Neural cell (in vitro differentiated cells): ENCODE measurements around the gene FGGY. TPM values are rescaled to one million over a fixed set of nuclear protein-coding genes. Genes with fewer than 3 reads are reported as not detected.

Experiments used
- H2AFZ ChIP-seq: fragments of 200-600, 300-800 bp; sonication (generic), shearing (Covaris generic); 2 replicates; pipeline ENCODE4 v1.6.0; 2014; ENCODE audit warnings: low read depth, mild to moderate bottlenecking, antibody characterized with exemption, low read length, moderate library complexity
- H3F3A ChIP-seq: fragments of 200-600 bp; shearing (Covaris generic); 2 replicates; pipeline ENCODE4 v1.6.1; 2016; ENCODE audit warnings: mild to moderate bottlenecking, moderate library complexity, mixed read lengths, antibody characterized with exemption, low read length; ENCODE audit not compliant: insufficient read depth, poor library complexity, severe bottlenecking
- H3K27ac ChIP-seq: fragments of 200-600, 300-800 bp; sonication (generic), shearing (Covaris generic); 2 replicates; pipeline ENCODE4 v1.5.1; 2014; ENCODE audit warnings: mild to moderate bottlenecking, low read length, moderate library complexity
- H3K27me3 ChIP-seq: fragments of 300-800, 200-600 bp; sonication (generic), shearing (Covaris generic); 2 replicates; pipeline ENCODE4 v1.6.0; 2014; ENCODE audit warnings: mild to moderate bottlenecking, low read depth, low read length, moderate library complexity; ENCODE audit not compliant: insufficient read depth
- H3K36me3 ChIP-seq: fragments of 300-800, 200-600 bp; sonication (generic), shearing (Covaris generic); 2 replicates; pipeline ENCODE4 v1.5.1; 2014; ENCODE audit warnings: mild to moderate bottlenecking, antibody characterized with exemption, low read length, moderate library complexity; ENCODE audit not compliant: insufficient read depth
- H3K4me2 ChIP-seq: fragments of 300-800, 200-600 bp; sonication (generic), shearing (Covaris generic); 2 replicates; pipeline ENCODE4 v1.6.0; 2014; ENCODE audit warnings: mild to moderate bottlenecking, low read length
- H3K4me3 ChIP-seq: fragments of 300-800, 200-600 bp; sonication (generic), shearing (Covaris generic); 2 replicates; pipeline ENCODE4 v1.5.1; 2014; ENCODE audit warnings: mild to moderate bottlenecking, low read length, moderate library complexity
- H3K79me2 ChIP-seq: fragments of 200-600 bp; shearing (Covaris generic); replicated peaks from 2 replicates; pipeline ENCODE4 v1.6.0; 2014; ENCODE audit warnings: mild to moderate bottlenecking, low read length, moderate library complexity; ENCODE audit not compliant: insufficient read depth
- H3K9ac ChIP-seq: fragments of 300-800, 200-600 bp; sonication (generic), shearing (Covaris generic); 2 replicates; pipeline ENCODE4 v1.6.1; 2016; ENCODE audit warnings: mild to moderate bottlenecking, low read length, mixed read lengths
- H3K9me2 ChIP-seq: fragments of 200-600 bp; shearing (Covaris generic); 2 replicates; pipeline ENCODE4 v1.6.1; 2016; ENCODE audit warnings: mild to moderate bottlenecking, low read length, mixed read lengths; ENCODE audit not compliant: insufficient read depth
- H3K9me3 ChIP-seq: fragments of 200-600, 300-800 bp; sonication (generic), shearing (Covaris generic); 2 replicates; pipeline ENCODE4 v1.6.1; 2016; ENCODE audit warnings: mild to moderate bottlenecking, mixed run types, low read length, moderate library complexity, mixed read lengths
- H4K20me1 ChIP-seq: fragments of 200-600 bp; shearing (Covaris generic); 2 replicates; pipeline ENCODE4 v1.6.1; 2016; ENCODE audit warnings: mild to moderate bottlenecking, mixed run types; ENCODE audit not compliant: insufficient read depth
- EP300 ChIP-seq: fragments of 450-650 bp; conservative IDR thresholded peaks from 2 replicates; pipeline ENCODE4 v1.6.1; 2014; ENCODE audit warnings: antibody characterized with exemption, mild to moderate bottlenecking, moderate library complexity; ENCODE audit not compliant: poor library complexity, severe bottlenecking
- EZH2 ChIP-seq: fragments of 200-600, 300-800 bp; shearing (Covaris generic), sonication (generic); IDR thresholded peaks from 2 replicates; pipeline ENCODE4 v1.6.1; 2014; ENCODE audit warnings: antibody characterized with exemption, low read length, borderline replicate concordance, mild to moderate bottlenecking; ENCODE audit not compliant: insufficient read depth, poor library complexity, severe bottlenecking
- MXI1 ChIP-seq: fragments of 450-650 bp; conservative IDR thresholded peaks from 2 replicates; pipeline ENCODE4 v1.6.1; 2014; ENCODE audit warnings: antibody characterized with exemption, mild to moderate bottlenecking; ENCODE audit not compliant: poor library complexity, severe bottlenecking
- POLR2AphosphoS5 ChIP-seq: IDR thresholded peaks from 2 replicates; pipeline ENCODE4 v1.6.1; 2012
- RAD21 ChIP-seq: fragments of 450-650 bp; conservative IDR thresholded peaks from 2 replicates; pipeline ENCODE4 v1.6.1; 2014; ENCODE audit warnings: antibody characterized with exemption, mild to moderate bottlenecking, moderate library complexity
- SMC3 ChIP-seq: fragments of 450-650 bp; conservative IDR thresholded peaks from 2 replicates; pipeline ENCODE4 v1.6.1; 2014; ENCODE audit warnings: antibody characterized with exemption, mild to moderate bottlenecking, moderate library complexity; ENCODE audit not compliant: poor library complexity
- TAF1 ChIP-seq: IDR thresholded peaks from 2 replicates; pipeline ENCODE4 v1.6.1; 2012; ENCODE audit warnings: low read depth
- polyA plus RNA-seq: library from polyadenylated mRNA; depleted of rRNA; stranded (reverse); fragments of >200 nt; gene quantifications from 2 replicates; pipeline ENCODE4 v1.2.3, GENCODE V29; 2014
- TF ChIP-seq, protein P1 (sequence below): fragments of 450-650 bp; IDR thresholded peaks from 2 replicates; pipeline ENCODE4 v1.5.1; 2014; ENCODE audit warnings: antibody characterized with exemption, mild to moderate bottlenecking, moderate library complexity; ENCODE audit not compliant: poor library complexity, severe bottlenecking
- TF ChIP-seq, protein P2 (sequence below): IDR thresholded peaks from 2 replicates; pipeline ENCODE4 v1.6.1; 2012; ENCODE audit warnings: borderline replicate concordance

The FGGY gene
- polyA plus RNA-seq, 1 donor from 2014 or later: 7.4 TPM

- H4K20me1 ChIP-seq: no peaks in the 10 kb centered on the region
- H3K9me2 ChIP-seq: no peaks in the 10 kb centered on the region
- no peak overlapping the region for H3K9ac ChIP-seq
- H3K9me3 ChIP-seq: no peaks in the 10 kb centered on the region
- H3K27me3 ChIP-seq: no peaks in the 10 kb centered on the region
- no peak overlapping the region for H2AFZ ChIP-seq
- no peak overlapping the region for H3K4me2 ChIP-seq
- H3F3A ChIP-seq: no peaks in the 10 kb centered on the region
- TF ChIP-seq EP300: no peak
- TF ChIP-seq EZH2: no peak
- no peak for TF ChIP-seq MXI1
- TF ChIP-seq POLR2AphosphoS5: no peak
- TF ChIP-seq, protein P1, sequence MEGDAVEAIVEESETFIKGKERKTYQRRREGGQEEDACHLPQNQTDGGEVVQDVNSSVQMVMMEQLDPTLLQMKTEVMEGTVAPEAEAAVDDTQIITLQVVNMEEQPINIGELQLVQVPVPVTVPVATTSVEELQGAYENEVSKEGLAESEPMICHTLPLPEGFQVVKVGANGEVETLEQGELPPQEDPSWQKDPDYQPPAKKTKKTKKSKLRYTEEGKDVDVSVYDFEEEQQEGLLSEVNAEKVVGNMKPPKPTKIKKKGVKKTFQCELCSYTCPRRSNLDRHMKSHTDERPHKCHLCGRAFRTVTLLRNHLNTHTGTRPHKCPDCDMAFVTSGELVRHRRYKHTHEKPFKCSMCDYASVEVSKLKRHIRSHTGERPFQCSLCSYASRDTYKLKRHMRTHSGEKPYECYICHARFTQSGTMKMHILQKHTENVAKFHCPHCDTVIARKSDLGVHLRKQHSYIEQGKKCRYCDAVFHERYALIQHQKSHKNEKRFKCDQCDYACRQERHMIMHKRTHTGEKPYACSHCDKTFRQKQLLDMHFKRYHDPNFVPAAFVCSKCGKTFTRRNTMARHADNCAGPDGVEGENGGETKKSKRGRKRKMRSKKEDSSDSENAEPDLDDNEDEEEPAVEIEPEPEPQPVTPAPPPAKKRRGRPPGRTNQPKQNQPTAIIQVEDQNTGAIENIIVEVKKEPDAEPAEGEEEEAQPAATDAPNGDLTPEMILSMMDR: no peak
- TF ChIP-seq SMC3: no peak
- no peak for TF ChIP-seq RAD21
- TF ChIP-seq TAF1: no peak
- TF ChIP-seq, protein P2, sequence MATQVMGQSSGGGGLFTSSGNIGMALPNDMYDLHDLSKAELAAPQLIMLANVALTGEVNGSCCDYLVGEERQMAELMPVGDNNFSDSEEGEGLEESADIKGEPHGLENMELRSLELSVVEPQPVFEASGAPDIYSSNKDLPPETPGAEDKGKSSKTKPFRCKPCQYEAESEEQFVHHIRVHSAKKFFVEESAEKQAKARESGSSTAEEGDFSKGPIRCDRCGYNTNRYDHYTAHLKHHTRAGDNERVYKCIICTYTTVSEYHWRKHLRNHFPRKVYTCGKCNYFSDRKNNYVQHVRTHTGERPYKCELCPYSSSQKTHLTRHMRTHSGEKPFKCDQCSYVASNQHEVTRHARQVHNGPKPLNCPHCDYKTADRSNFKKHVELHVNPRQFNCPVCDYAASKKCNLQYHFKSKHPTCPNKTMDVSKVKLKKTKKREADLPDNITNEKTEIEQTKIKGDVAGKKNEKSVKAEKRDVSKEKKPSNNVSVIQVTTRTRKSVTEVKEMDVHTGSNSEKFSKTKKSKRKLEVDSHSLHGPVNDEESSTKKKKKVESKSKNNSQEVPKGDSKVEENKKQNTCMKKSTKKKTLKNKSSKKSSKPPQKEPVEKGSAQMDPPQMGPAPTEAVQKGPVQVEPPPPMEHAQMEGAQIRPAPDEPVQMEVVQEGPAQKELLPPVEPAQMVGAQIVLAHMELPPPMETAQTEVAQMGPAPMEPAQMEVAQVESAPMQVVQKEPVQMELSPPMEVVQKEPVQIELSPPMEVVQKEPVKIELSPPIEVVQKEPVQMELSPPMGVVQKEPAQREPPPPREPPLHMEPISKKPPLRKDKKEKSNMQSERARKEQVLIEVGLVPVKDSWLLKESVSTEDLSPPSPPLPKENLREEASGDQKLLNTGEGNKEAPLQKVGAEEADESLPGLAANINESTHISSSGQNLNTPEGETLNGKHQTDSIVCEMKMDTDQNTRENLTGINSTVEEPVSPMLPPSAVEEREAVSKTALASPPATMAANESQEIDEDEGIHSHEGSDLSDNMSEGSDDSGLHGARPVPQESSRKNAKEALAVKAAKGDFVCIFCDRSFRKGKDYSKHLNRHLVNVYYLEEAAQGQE: no peak
- no peak overlapping the region for H3K4me3 ChIP-seq
- no peak overlapping the region for H3K27ac ChIP-seq
- H3K36me3 ChIP-seq: no peaks in the 10 kb centered on the region
- H3K79me2 ChIP-seq: no peaks in the 10 kb centered on the region
Observed at GRCh38 chr1:59716832-59717231, 419.9 kb downstream of the FGGY start.

DNA sequence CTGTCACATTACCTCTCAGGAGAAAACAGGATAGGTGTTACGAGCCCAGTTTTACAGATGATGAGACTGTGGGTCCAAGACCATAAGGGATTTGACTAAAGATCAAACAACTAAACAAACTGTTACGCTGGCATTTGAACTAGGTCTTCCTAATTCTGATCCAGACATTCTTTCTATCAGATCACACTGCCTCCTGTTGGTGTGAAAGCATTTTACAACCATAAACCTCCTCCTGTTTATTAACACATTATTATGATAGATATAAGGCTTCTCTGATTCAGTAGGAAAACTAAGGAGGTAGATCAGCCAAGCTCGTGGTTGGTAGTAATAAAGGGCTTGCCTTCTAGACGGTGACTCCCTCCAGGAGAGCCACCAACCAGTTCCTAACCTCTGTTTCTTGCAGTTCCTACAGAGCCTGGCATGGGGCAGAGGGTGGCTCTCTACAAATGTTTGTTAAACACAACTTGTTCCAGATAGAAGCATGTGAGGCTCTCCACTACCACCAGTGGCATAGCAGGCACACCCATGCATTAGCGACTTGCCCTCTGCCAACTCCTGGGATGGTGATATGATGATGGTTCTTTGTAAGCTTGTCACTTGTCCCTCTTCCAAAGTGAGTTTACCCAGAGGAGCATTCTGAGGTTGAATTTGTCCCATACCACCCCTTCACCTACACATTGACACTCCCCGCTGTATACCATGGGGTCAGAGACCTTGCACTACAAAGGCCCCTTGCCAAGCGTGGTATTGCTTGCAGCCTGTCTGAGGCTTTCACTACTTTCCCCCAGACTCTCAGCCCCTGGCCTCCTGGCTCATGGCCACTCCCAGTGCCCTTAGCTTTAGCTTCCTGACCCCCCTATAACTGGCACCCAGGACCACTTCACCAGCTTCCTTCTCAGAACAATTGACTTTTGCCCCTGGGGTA, 421.4 kb downstream of the FGGY start:
- H3K36me3 ChIP-seq: no peaks in the 10 kb centered on the region
- TF ChIP-seq, protein P2: no peak
- no peak for TF ChIP-seq EP300
- H2AFZ ChIP-seq: no peak overlapping the region
- H3K9me2 ChIP-seq: no peaks in the 10 kb centered on the region
- no peaks in the 10 kb centered on the region for H4K20me1 ChIP-seq
- no peaks in the 10 kb centered on the region for H3K79me2 ChIP-seq
- no peak overlapping the region for H3K9ac ChIP-seq
- no peaks in the 10 kb centered on the region for H3K27me3 ChIP-seq
- H3F3A ChIP-seq: no peaks in the 10 kb centered on the region
- H3K9me3 ChIP-seq: no peaks in the 10 kb centered on the region
- no peak overlapping the region for H3K4me2 ChIP-seq
- H3K27ac ChIP-seq: no peak overlapping the region
- H3K4me3 ChIP-seq: no peak overlapping the region
